ENCODE results near the gene CPA5. TPM values are rescaled to one million over a fixed set of nuclear protein-coding genes. Genes with fewer than 3 reads are reported as not detected.

Gene CPA5
- total RNA-seq, 2 donors from 2014 or later: not detected

DNA sequence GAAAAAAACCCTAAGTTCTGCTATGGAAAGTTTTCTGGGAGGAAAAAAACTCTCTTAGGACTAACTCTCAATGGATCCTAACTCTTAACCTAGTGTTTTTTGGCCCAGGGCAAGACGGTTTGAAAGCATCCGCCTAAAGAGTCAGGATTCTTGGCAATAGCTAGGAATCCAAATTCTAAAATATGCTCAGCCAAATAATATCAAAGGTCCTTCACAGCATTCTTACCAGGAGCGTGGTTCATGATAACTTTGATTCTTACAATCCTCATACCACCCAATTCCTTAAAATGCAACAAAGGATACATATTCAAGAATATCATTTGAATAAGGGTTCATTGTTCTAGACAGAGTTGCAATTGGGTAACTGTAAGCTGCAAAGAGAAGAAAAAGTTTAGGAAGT lies 57.0 kb downstream of the CPA5 start:
- no peak overlapping the region for H3K9ac ChIP-seq (ENCODE audit: low read depth in 2 of 2, low read length in 2 of 2)
- no peaks in the 10 kb centered on the region for H3K9me3 ChIP-seq
- no peaks in the 10 kb centered on the region for H3K27me3 ChIP-seq
- intact Hi-C loops (cut with DNase I): no loop called here
- TF ChIP-seq CTCF (IDR thresholded peaks at IDR 0.05): no peak
- no peak for DNase-seq
- H3K36me3 ChIP-seq: no peaks in the 10 kb centered on the region
- no peaks in the 10 kb centered on the region for H3K4me1 ChIP-seq
- H3K27ac ChIP-seq: no peak overlapping the region
- H3K4me3 ChIP-seq: no peak overlapping the region

DNA sequence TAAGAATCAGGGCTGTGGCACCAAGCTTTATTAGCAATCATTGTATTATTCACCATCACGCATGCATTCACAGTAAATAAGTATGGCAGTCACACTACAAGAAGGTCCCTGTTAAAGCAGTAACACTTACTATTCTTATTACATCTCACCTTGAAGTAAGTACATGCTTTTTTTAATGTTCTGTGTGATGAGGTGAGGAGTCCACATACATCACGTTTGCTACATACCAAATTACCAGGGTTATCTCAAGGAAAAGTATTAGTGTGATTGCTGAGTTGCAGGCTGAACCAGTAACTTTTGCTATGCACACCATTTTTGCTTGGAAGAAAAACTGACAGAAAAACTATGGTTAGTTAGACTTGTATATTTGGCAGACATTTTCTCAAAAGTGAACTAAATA lies 60.4 kb downstream of the CPA5 start:
- Histone ChIP-seq H3K36me3 (no peaks in the 10 kb centered on the region), H3K27me3 (no peaks in the 10 kb centered on the region), H3K4me1 (no peaks in the 10 kb centered on the region), H3K27ac (no peak overlapping the region), H3K9me3 (no peaks in the 10 kb centered on the region), H3K4me3 (no peak overlapping the region), H3K9ac (ENCODE audit: low read depth in 2 of 2, low read length in 2 of 2) (no peak overlapping the region)
- intact Hi-C loops (cut with DNase I): no loop called here
- no peak for DNase-seq
- no peak for TF ChIP-seq CTCF (IDR thresholded peaks at IDR 0.05)

GRCh38 chr7:130409067-130409711 lies 64.6 kb downstream of the CPA5 start:
- H3K36me3 ChIP-seq: no peaks in the 10 kb centered on the region
- H3K9me3 ChIP-seq: no peaks in the 10 kb centered on the region
- no peaks in the 10 kb centered on the region for H3K4me1 ChIP-seq
- no peak overlapping the region for H3K9ac ChIP-seq (ENCODE audit: low read depth in 2 of 2, low read length in 2 of 2)
- H3K4me3 ChIP-seq: no peak overlapping the region
- H3K27ac ChIP-seq: no peak overlapping the region
- no peak for DNase-seq
- TF ChIP-seq CTCF (IDR thresholded peaks at IDR 0.05): no peak
- H3K27me3 ChIP-seq: no peaks in the 10 kb centered on the region
- intact Hi-C loops (cut with DNase I): no loop called here

DNA sequence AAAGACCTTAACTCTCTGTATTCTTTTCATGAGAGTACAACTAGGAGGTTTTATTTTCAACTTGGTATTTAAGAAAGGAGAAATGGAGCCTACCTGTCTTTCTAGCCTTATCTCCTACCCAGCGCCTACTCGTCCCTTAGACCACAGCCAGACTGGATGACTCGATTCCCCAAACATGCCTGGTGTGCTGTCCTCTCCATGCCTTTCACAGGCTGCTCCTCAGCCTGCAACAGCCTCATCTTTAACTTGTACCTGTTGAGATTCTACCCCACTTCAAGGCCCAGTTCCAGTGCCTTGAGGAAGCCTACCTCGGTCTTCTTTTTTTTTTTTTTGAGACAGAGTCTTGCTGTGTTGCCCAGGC lies 65.1 kb downstream of the CPA5 start:
- H3K36me3 ChIP-seq: no peaks in the 10 kb centered on the region
- H3K27ac ChIP-seq: no peak overlapping the region
- intact Hi-C loops (cut with DNase I): no loop called here
- no peak for DNase-seq
- no peak overlapping the region for H3K9ac ChIP-seq (ENCODE audit: low read depth in 2 of 2, low read length in 2 of 2)
- TF ChIP-seq CTCF (IDR thresholded peaks at IDR 0.05): no peak
- no peaks in the 10 kb centered on the region for H3K4me1 ChIP-seq
- no peak overlapping the region for H3K4me3 ChIP-seq
- no peaks in the 10 kb centered on the region for H3K27me3 ChIP-seq
- no peaks in the 10 kb centered on the region for H3K9me3 ChIP-seq

DNA sequence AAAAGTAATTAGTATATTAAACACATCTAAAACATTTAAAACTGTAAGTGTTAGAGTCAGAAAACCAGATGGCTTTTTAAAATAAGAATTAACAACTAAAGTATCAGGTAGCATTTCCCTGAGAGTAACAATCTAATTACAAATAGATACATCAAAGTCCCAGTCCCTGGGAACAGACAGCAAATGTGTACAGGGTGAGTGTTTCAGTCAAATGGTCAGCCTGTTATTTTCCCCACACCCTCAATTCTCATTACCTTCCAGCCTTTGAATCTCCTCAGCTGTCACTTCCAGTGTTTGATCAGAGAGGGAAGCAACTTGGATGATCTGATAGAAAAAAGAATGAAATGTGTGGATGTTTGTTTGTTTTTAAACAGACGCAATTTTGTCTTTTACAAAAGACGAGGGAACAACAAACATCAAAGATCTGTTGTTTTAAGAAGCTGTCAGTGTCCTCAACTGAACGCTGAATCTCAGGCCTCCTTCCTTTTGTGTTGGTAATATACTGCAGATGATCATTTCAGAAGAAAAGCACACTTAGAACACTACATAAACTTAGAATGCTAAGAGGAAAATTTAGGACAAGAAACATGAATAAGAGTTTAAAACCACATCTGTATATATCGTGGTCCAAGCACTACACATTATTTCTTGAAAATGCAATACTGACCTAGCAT lies 66.4 kb downstream of the CPA5 start:
- Histone ChIP-seq H3K27me3 (no peaks in the 10 kb centered on the region), H3K9me3 (no peaks in the 10 kb centered on the region), H3K36me3 (no peaks in the 10 kb centered on the region), H3K4me3 (no peak overlapping the region), H3K9ac (ENCODE audit: low read depth in 2 of 2, low read length in 2 of 2) (no peak overlapping the region), H3K4me1 (no peaks in the 10 kb centered on the region), H3K27ac (no peak overlapping the region)
- no peak for DNase-seq
- TF ChIP-seq CTCF (IDR thresholded peaks at IDR 0.05): no peak
- intact Hi-C loops (cut with DNase I): no loop called here

Data from colonic mucosa (tissue), 4 donors.